Tibial artery (tissue), 4 donors: ENCODE data around the gene COMP.

Experiments
- DNase-seq, 2 donors: peaks; one replicate each; pipeline ENCODE4 v3.0.0-alpha.2; 2019
- H3K27ac ChIP-seq, 2 donors: fragments of 200-600 bp; sonication (generic) in 1 of 2; 1 replicate in 1 of 2; 2 replicates in 1 of 2; pipeline ENCODE4 v1.5.1; 2018 to 2019; ENCODE audit warnings: mild to moderate bottlenecking in 1 of 2
- H3K27me3 ChIP-seq, 2 donors: fragments of 200-600 bp; sonication (generic) in 1 of 2; one replicate each; pipeline versions ENCODE4 v1.5.1 to v1.6.0; 2016 to 2019
- H3K36me3 ChIP-seq, 3 donors: fragments of 200-600 bp; sonication (generic) in 2 of 3; one replicate each; pipeline ENCODE4 v1.5.1; 2016 to 2019; ENCODE audit warnings: mild to moderate bottlenecking in 2 of 3
- H3K4me1 ChIP-seq, 4 donors: fragments of 200-600 bp; sonication (generic) in 2 of 4; 1 replicate in 3 of 4; 2 replicates in 1 of 4; pipeline ENCODE4 v1.5.1; 2016 to 2019
- H3K4me3 ChIP-seq, 2 donors: fragments of 200-600 bp; sonication (generic) in 1 of 2; 1 replicate in 1 of 2; 2 replicates in 1 of 2; pipeline ENCODE4 v1.5.1; 2018 to 2019; ENCODE audit warnings: mild to moderate bottlenecking in 2 of 2
- H3K9me3 ChIP-seq, 3 donors: fragments of 200-600 bp; sonication (generic) in 1 of 3; one replicate each; pipeline ENCODE4 v1.5.1; 2016 to 2019
- intact Hi-C: fragments of 100-400 bp; cut with DNase I; formaldehyde crosslinking; loops from one replicate; pipeline ENCODE4 v1.15.0; 2023; ENCODE audit warnings: low total_unique reads
- TF ChIP-seq, protein P1 (sequence below), 2 experiments: fragments of 200-600 bp in 1 of 2; fragments of 450-650 bp in 1 of 2; IDR thresholded peaks; one replicate each; pipeline ENCODE4 v1.5.1; 2017 to 2019; ENCODE audit warnings: antibody characterized with exemption in 2 of 2, mild to moderate bottlenecking in 1 of 2, moderate library complexity in 1 of 2

Gene COMP

DNA sequence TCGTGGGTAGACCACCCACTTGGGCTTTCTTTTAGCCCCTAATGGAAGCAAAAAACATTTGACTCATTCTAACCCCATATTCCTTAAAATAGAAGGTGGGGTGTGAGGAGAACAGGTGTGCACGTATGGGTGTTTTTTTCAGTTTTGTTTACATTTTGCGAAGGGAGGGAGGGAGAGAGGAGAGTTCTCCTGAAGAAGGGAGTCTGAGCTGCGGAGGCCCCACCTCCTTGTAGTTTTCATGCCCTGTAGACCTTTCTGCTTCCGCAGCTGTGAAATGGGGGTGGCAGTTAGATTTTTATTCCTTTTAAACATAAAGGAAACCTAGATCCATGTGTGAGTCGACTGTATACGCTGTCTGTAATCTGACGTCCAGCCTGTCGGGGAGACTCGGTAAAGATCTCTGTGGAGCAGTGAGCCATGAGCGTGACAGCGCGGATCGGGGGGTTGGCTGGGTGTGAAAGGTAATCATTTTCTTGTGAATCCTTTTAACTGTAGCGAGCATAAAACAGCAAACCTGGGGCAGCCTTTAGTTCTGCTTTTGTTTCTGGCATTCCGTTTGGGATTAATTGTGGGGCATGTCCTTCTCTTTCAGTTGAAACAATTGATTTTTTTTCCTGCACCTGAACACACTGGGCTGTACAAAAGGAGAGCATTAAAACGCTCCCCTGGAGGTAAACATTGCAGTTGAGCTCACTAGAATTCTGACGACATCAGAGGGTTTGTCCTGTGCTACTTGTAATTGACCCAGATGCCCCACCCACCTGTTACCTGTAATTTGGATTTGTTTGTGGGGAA, 42.9 kb upstream of the COMP start:
- Histone ChIP-seq H3K4me3 (peak overlapping the region; percentile 72 to 97), H3K36me3 (peaks cover 0 to 9% (median 0%) of the 10 kb centered on the region in 3 donors), H3K4me1 (peaks cover 0 to 59% (median 32%) of the 10 kb centered on the region in 4 donors), H3K9me3 (no peaks in the 10 kb centered on the region), H3K27ac (peak overlapping the region in 1 of 2 donors; percentile 89), H3K27me3 (no peaks in the 10 kb centered on the region)
- no peak for DNase-seq
- intact Hi-C loops = loop anchor here (5.0 kb wide), 1 partner anchor 147 kb away; no protein-coding TSS in a partner anchor
- TF ChIP-seq, protein P1, sequence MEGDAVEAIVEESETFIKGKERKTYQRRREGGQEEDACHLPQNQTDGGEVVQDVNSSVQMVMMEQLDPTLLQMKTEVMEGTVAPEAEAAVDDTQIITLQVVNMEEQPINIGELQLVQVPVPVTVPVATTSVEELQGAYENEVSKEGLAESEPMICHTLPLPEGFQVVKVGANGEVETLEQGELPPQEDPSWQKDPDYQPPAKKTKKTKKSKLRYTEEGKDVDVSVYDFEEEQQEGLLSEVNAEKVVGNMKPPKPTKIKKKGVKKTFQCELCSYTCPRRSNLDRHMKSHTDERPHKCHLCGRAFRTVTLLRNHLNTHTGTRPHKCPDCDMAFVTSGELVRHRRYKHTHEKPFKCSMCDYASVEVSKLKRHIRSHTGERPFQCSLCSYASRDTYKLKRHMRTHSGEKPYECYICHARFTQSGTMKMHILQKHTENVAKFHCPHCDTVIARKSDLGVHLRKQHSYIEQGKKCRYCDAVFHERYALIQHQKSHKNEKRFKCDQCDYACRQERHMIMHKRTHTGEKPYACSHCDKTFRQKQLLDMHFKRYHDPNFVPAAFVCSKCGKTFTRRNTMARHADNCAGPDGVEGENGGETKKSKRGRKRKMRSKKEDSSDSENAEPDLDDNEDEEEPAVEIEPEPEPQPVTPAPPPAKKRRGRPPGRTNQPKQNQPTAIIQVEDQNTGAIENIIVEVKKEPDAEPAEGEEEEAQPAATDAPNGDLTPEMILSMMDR (IDR thresholded peaks at IDR 0.05) = no peak

DNA sequence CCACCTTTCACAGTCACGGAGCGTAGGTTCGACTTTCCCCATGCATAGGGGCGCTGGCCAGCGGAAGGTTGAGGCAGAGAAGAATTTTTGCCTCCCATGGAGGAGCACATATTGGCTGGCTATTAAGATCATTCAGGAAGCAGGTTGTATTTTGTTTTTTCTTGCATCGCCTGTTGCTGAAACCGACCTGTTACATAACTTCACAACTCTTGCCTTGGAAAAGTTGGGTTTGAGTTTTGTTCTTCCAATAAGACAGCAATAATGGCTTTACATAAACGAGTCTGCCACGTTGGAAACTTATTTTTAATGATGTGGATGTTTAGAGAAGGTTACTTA, 42.0 kb upstream of the COMP start:
- TF ChIP-seq, protein P1 (IDR thresholded peaks at IDR 0.05) = no peak
- peaks cover 0 to 51% (median 31%) of the 10 kb centered on the region in 4 donors for H3K4me1 ChIP-seq

DNA sequence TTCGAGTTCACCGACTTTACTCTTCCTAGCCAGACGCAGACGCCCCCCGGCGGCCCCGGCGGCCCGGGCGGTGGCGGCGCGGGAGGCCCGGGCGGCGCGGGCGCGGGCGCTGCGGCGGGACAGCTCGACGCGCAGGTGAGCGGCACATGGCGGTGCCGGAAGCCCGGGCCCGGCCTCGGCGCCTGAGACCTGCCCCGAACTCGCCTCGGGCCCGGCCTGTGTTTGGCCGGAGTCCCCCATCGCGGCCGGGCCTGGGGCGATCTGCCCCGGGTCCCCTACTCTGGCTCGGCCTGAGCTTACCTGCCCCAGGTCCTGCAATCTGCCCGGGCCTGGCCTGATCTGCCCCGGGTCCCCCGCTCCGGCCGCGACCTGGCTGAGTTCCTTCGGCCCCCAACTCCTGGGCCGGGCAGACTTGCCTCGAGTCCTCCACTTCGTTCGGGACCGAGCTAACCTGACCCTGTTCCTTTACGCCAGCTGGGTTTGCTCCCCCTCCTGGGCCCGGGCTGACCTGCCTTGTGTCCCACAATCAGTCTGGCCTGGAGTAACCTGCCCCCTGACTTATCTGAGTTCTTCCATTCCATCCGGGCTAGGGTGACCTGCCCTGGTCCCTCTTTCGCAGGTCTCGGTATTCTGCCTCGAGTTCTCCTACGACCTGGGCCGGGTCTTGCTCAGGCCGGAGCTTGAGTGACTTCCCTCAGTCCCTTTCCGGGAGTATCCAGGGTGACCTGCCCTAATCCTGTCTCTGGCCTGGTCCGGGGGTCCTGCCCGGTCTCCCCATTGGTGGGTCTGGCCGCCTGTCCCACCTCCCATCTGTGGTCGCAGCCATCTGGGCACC, 41.4 kb upstream of the COMP start:
- peak overlapping the region; percentile 72 to 97 for H3K4me3 ChIP-seq
- no peak for DNase-seq
- no peaks in the 10 kb centered on the region for H3K27me3 ChIP-seq
- peaks cover 0 to 9% (median 0%) of the 10 kb centered on the region in 3 donors for H3K36me3 ChIP-seq
- TF ChIP-seq, protein P1 (IDR thresholded peaks at IDR 0.05) = no peak
- intact Hi-C loops = loop anchor here (5.0 kb wide), 1 partner anchor 145 kb away; no protein-coding TSS in a partner anchor
- H3K9me3 ChIP-seq = no peaks in the 10 kb centered on the region
- peaks cover 0 to 48% (median 30%) of the 10 kb centered on the region in 4 donors for H3K4me1 ChIP-seq
- peak overlapping the region; percentile 79 to 89 for H3K27ac ChIP-seq

More for the DNA sequence above, 42.0 kb upstream of the COMP start:
- Histone ChIP-seq H3K4me3 (peak overlapping the region; percentile 72 to 97), H3K9me3 (no peaks in the 10 kb centered on the region), H3K27me3 (no peaks in the 10 kb centered on the region), H3K36me3 (peaks cover 0 to 9% (median 0%) of the 10 kb centered on the region in 3 donors), H3K27ac (peak overlapping the region; percentile 79 to 89)
- DNase-seq = no peak
- intact Hi-C loops = loop anchor here (5.0 kb wide), 1 partner anchor 146 kb away; no protein-coding TSS in a partner anchor

DNA sequence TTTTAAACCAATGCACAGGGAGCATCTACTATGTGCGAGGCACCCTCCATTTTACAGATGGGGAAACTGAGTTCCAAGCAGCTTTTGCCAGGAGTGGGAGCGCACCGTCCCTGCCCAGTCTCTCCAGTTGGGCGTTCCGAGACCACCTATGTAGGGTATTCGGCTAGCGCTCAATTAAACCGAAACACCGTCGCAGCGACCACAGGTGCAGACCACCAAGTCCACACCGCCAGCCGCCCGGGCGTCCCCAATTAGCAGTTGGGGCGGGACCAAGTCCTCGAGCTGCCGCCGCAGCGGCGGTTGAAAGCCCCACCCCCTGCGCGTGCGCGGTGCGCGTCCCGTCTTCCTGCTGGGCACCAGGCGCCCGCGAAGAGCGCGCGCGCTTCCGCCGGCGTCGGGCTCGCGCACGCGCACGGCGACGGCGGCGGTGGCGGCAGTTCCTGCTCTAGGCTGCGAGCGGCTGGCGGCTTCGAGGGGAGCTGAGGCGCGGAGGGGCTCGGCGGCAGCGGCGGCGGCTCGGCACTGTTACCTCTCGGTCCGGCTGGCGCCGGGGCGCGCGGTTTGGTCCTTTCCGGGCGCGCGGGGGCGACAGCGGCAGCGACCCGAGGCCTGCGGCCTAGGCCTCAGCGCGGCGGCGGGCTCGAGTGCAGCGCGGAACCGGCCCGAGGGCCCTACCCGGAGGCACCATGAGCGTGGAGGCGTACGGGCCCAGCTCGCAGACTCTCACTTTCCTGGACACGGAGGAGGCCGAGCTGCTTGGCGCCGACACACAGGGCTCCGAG, 40.6 kb upstream of the COMP start, which contains the start of gene UPF1:
UPF1 (plus strand) TSS at position 436 of the 782 bp plus-strand sequence; CDS start at position 687, 251 bp downstream.
- H3K27ac ChIP-seq = peak within 1 kb of the TSS; percentile 79 to 89
- peaks cover 0 to 7% (median 6%) of the 10 kb centered on the region in 3 donors for H3K9me3 ChIP-seq
- peak; percentile 89 to 95 for DNase-seq
- intact Hi-C loops = loop anchor here (5.0 kb wide), 1 partner anchor 144 kb away; no protein-coding TSS in a partner anchor
- H3K27me3 ChIP-seq = no peaks in the 10 kb centered on the region
- H3K36me3 ChIP-seq = peaks cover 0 to 9% (median 0%) of the 10 kb centered on the region in 3 donors
- TF ChIP-seq, protein P1 (IDR thresholded peaks at IDR 0.05) = peak; percentile 8 to 34
- H3K4me1 ChIP-seq = peaks cover 0 to 42% (median 26%) of the 10 kb centered on the region in 4 donors
- peak within 1 kb of the TSS; percentile 72 to 97 for H3K4me3 ChIP-seq

DNA sequence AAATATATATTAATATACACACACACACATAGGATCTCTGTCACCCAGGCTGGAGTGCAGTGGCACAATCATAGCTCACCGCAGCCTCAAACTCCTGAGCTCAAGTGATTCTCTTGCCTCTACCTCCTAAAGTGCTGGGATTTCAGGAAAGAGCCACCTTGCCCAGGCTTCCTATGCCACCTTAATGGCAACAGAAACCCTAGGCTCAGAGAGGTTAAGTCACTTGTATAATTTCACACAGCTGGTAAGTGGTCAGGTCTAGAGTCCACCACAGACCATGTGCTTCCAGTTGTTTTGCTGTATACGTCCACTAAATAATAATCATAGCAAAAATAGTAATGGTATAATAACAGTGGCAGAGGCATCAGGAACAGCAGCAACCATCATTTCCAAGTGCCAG, 39.4 kb upstream of the COMP start:
- intact Hi-C loops = loop anchor here (5.0 kb wide), 1 partner anchor 143 kb away; no protein-coding TSS in a partner anchor
- H3K27ac ChIP-seq = no peak overlapping the region
- TF ChIP-seq, protein P1 (IDR thresholded peaks at IDR 0.05) = no peak

More for the DNA sequence above, 39.4 kb upstream of the COMP start:
- Histone ChIP-seq H3K36me3 (peaks cover 0 to 6% (median 0%) of the 10 kb centered on the region in 3 donors), H3K4me1 (peaks cover 0 to 34% (median 22%) of the 10 kb centered on the region in 4 donors), H3K9me3 (peaks cover 0 to 10% (median 8%) of the 10 kb centered on the region in 3 donors), H3K4me3 (no peak overlapping the region), H3K27me3 (no peaks in the 10 kb centered on the region)
- no peak for DNase-seq
